WTC11 (cell line): ENCODE data around the gene NMUR2. TPM values are rescaled to one million over a fixed set of nuclear protein-coding genes. Genes with fewer than 3 reads are reported as not detected.

Experiments
- ATAC-seq: fragments of 200-7000 bp; cut with Tn5 transposase; 2 replicates; pipeline ENCODE4 v1.10.0; 2021; ENCODE audit warnings: mild to moderate bottlenecking, moderate library complexity
- CTCF ChIA-PET: fragments of 300-600 bp; sonication (Branson Sonifier 250); formaldehyde crosslinking; loops from one replicate; lab custom pipeline; 2021; ENCODE audit warnings: antibody characterized with exemption; lab: Charles Lee
- POLR2A ChIA-PET: fragments of 350-600 bp; sonication (Branson Sonifier 250); formaldehyde crosslinking; loops from one replicate; lab custom pipeline; 2021; ENCODE audit warnings: antibody characterized with exemption; lab: Charles Lee
- DNase-seq: peaks from one replicate; pipeline ENCODE4 v3.0.0; 2021; ENCODE audit warnings: low spot score
- H3K27ac Mint-ChIP-seq: 2 replicates; pipeline ENCODE4 v1.8.0; 2021; ENCODE audit warnings: mixed read lengths
- H3K27me3 Mint-ChIP-seq: 2 replicates; pipeline ENCODE4 v1.8.0; 2021; ENCODE audit warnings: low read depth, mild to moderate bottlenecking, moderate library complexity, mixed read lengths
- H3K36me3 Mint-ChIP-seq: 2 replicates; pipeline ENCODE4 v1.8.0; 2021; ENCODE audit warnings: mixed read lengths
- H3K4me1 Mint-ChIP-seq: 2 replicates; pipeline ENCODE4 v1.8.0; 2022; ENCODE audit warnings: mixed read lengths
- H3K4me3 Mint-ChIP-seq: 2 replicates; pipeline ENCODE4 v1.8.0; 2021; ENCODE audit warnings: mild to moderate bottlenecking, moderate library complexity, mixed read lengths
- H3K9me3 Mint-ChIP-seq: 2 replicates; pipeline ENCODE4 v1.8.0; 2021; ENCODE audit warnings: mixed read lengths
- CREB1 ChIP-seq: sonication (generic); formaldehyde crosslinking; IDR thresholded peaks from 2 replicates; pipeline ENCODE4 v1.8.0; 2023; ENCODE audit warnings: mild to moderate bottlenecking, missing genetic modification reagents
- ERG ChIP-seq: fragments of 250-450 bp; sonication (Bioruptor Pico); IDR thresholded peaks from 2 replicates; pipeline ENCODE4 v1.8.0; 2021; ENCODE audit warnings: mild to moderate bottlenecking
- GRHL2 ChIP-seq: fragments of 250-450 bp; sonication (Bioruptor Pico); IDR thresholded peaks from 2 replicates; pipeline ENCODE4 v1.8.0; 2022; ENCODE audit warnings: mild to moderate bottlenecking, moderate library complexity; ENCODE audit not compliant: insufficient replicate concordance, severe bottlenecking
- GTF2I ChIP-seq: fragments of 250-450 bp; sonication (Bioruptor Pico); conservative IDR thresholded peaks from 2 replicates; pipeline ENCODE4 v1.4.0; 2021; ENCODE audit warnings: mild to moderate bottlenecking
- HMGA2 ChIP-seq: fragments of 250-450 bp; sonication (Bioruptor Pico); IDR thresholded peaks from 2 replicates; pipeline ENCODE4 v1.4.0; 2021; ENCODE audit warnings: mild to moderate bottlenecking, moderate library complexity
- NFYB ChIP-seq: sonication (generic); formaldehyde crosslinking; conservative IDR thresholded peaks from 2 replicates; pipeline ENCODE4 v1.8.0; 2022; ENCODE audit warnings: low read depth, missing genetic modification reagents
- OVOL2 ChIP-seq: fragments of 250-450 bp; sonication (Bioruptor Pico); IDR thresholded peaks from 2 replicates; pipeline ENCODE4 v1.9.0; 2021; ENCODE audit warnings: mild to moderate bottlenecking, borderline replicate concordance
- PRRX2 ChIP-seq: fragments of 250-450 bp; sonication (Bioruptor Pico); IDR thresholded peaks from 2 replicates; pipeline ENCODE4 v1.8.0; 2021; ENCODE audit warnings: mild to moderate bottlenecking
- RELA ChIP-seq: sonication (generic); formaldehyde crosslinking; IDR thresholded peaks from 2 replicates; pipeline ENCODE4 v1.8.1; 2022; ENCODE audit warnings: missing genetic modification reagents, mild to moderate bottlenecking, borderline replicate concordance
- RORB ChIP-seq: fragments of 250-450 bp; sonication (Bioruptor Pico); IDR thresholded peaks from 2 replicates; pipeline ENCODE4 v1.9.0; 2021; ENCODE audit warnings: mild to moderate bottlenecking
- SP1 ChIP-seq: sonication (generic); formaldehyde crosslinking; conservative IDR thresholded peaks from 2 replicates; pipeline ENCODE4 v1.8.1; 2022; ENCODE audit warnings: missing genetic modification reagents
- TEAD4 ChIP-seq: sonication (generic); formaldehyde crosslinking; IDR thresholded peaks from 2 replicates; pipeline ENCODE4 v1.8.0; 2022; ENCODE audit warnings: mild to moderate bottlenecking, missing genetic modification reagents
- ZNF138 ChIP-seq: sonication (generic); formaldehyde crosslinking; conservative IDR thresholded peaks from 2 replicates; pipeline ENCODE4 v1.8.1; 2022; ENCODE audit warnings: mild to moderate bottlenecking, moderate library complexity, missing genetic modification reagents
- ZNF416 ChIP-seq: fragments of 250-450 bp; sonication (Bioruptor Pico); IDR thresholded peaks from 2 replicates; pipeline ENCODE4 v1.9.0; 2021; ENCODE audit warnings: mild to moderate bottlenecking, inconsistent platforms
- ZSCAN18 ChIP-seq: fragments of 250-450 bp; sonication (Bioruptor Pico); IDR thresholded peaks from 2 replicates; pipeline ENCODE4 v2.1.2; 2022; ENCODE audit warnings: mild to moderate bottlenecking, moderate library complexity
- total RNA-seq: library from RNA; stranded (reverse); gene quantifications from 3 replicates; pipeline ENCODE4 v1.2.3, GENCODE V29; 2021
- TF ChIP-seq, protein P1 (sequence below): sonication (generic); formaldehyde crosslinking; IDR thresholded peaks from 2 replicates; pipeline ENCODE4 v1.8.1; 2023; ENCODE audit warnings: mild to moderate bottlenecking, moderate library complexity, missing genetic modification reagents
- TF ChIP-seq, protein P2 (sequence below): sonication (generic); formaldehyde crosslinking; IDR thresholded peaks from 2 replicates; pipeline ENCODE4 v1.8.1; 2022; ENCODE audit warnings: low read depth, mild to moderate bottlenecking, moderate library complexity, missing genetic modification reagents, borderline replicate concordance
- TF ChIP-seq, protein P3 (sequence below): sonication (generic); formaldehyde crosslinking; IDR thresholded peaks from 2 replicates; pipeline ENCODE4 v1.8.1; 2023; ENCODE audit warnings: mild to moderate bottlenecking, missing genetic modification reagents, borderline replicate concordance
- TF ChIP-seq, protein P4 (sequence below): sonication (generic); formaldehyde crosslinking; IDR thresholded peaks from 2 replicates; pipeline ENCODE4 v1.8.0; 2022; ENCODE audit warnings: missing genetic modification reagents

NMUR2 gene
- total RNA-seq, 1 experiment from 2014 or later = not detected

GRCh38 chr5:152372875-152373274 lies 32.2 kb downstream of the NMUR2 start:
- no peak for TF ChIP-seq GTF2I
- TF ChIP-seq, protein P1, sequence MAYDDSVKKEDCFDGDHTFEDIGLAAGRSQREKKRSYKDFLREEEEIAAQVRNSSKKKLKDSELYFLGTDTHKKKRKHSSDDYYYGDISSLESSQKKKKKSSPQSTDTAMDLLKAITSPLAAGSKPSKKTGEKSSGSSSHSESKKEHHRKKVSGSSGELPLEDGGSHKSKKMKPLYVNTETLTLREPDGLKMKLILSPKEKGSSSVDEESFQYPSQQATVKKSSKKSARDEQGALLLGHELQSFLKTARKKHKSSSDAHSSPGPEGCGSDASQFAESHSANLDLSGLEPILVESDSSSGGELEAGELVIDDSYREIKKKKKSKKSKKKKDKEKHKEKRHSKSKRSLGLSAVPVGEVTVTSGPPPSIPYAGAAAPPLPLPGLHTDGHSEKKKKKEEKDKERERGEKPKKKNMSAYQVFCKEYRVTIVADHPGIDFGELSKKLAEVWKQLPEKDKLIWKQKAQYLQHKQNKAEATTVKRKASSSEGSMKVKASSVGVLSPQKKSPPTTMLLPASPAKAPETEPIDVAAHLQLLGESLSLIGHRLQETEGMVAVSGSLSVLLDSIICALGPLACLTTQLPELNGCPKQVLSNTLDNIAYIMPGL (CRISPR knock-in tag) = no peak
- TF ChIP-seq ZSCAN18 (CRISPR knock-in tag) = no peak
- no peak for TF ChIP-seq ZNF416
- TF ChIP-seq RELA (CRISPR knock-in tag) = no peak
- no peak for TF ChIP-seq PRRX2 (CRISPR knock-in tag)
- no peak for TF ChIP-seq RORB (CRISPR knock-in tag)
- TF ChIP-seq GRHL2 (CRISPR knock-in tag) = no peak
- no peak for TF ChIP-seq NFYB (CRISPR knock-in tag)
- H3K27me3 Mint-ChIP-seq = no peaks in the 10 kb centered on the region
- H3K4me1 Mint-ChIP-seq = no peaks in the 10 kb centered on the region
- no peaks in the 10 kb centered on the region for H3K9me3 Mint-ChIP-seq
- ChIA-PET CTCF (no interaction called here), POLR2A (no interaction called here)
- no peak overlapping the region for H3K4me3 Mint-ChIP-seq
- DNase-seq = no peak
- H3K36me3 Mint-ChIP-seq = no peaks in the 10 kb centered on the region
- H3K27ac Mint-ChIP-seq = no peak overlapping the region
- no peak for ATAC-seq

- Mint-ChIP-seq H3K27ac (no peak overlapping the region), H3K9me3 (no peaks in the 10 kb centered on the region), H3K36me3 (no peaks in the 10 kb centered on the region), H3K27me3 (no peaks in the 10 kb centered on the region), H3K4me1 (no peaks in the 10 kb centered on the region), H3K4me3 (no peak overlapping the region)
- DNase-seq (no peak), ATAC-seq (no peak)
- ChIA-PET CTCF (no interaction called here), POLR2A (no interaction called here)
- TF ChIP-seq TEAD4 (CRISPR knock-in tag) (no peak), NFYB (CRISPR knock-in tag) (no peak), CREB1 (no peak), ERG (CRISPR knock-in tag) (no peak), SP1 (CRISPR knock-in tag) (no peak), HMGA2 (CRISPR knock-in tag) (no peak), OVOL2 (no peak), ZNF138 (CRISPR knock-in tag) (no peak)
- TF ChIP-seq, protein P2, sequence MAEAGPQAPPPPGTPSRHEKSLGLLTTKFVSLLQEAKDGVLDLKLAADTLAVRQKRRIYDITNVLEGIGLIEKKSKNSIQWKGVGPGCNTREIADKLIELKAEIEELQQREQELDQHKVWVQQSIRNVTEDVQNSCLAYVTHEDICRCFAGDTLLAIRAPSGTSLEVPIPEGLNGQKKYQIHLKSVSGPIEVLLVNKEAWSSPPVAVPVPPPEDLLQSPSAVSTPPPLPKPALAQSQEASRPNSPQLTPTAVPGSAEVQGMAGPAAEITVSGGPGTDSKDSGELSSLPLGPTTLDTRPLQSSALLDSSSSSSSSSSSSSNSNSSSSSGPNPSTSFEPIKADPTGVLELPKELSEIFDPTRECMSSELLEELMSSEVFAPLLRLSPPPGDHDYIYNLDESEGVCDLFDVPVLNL (CRISPR knock-in tag) = no peak
- TF ChIP-seq, protein P3, sequence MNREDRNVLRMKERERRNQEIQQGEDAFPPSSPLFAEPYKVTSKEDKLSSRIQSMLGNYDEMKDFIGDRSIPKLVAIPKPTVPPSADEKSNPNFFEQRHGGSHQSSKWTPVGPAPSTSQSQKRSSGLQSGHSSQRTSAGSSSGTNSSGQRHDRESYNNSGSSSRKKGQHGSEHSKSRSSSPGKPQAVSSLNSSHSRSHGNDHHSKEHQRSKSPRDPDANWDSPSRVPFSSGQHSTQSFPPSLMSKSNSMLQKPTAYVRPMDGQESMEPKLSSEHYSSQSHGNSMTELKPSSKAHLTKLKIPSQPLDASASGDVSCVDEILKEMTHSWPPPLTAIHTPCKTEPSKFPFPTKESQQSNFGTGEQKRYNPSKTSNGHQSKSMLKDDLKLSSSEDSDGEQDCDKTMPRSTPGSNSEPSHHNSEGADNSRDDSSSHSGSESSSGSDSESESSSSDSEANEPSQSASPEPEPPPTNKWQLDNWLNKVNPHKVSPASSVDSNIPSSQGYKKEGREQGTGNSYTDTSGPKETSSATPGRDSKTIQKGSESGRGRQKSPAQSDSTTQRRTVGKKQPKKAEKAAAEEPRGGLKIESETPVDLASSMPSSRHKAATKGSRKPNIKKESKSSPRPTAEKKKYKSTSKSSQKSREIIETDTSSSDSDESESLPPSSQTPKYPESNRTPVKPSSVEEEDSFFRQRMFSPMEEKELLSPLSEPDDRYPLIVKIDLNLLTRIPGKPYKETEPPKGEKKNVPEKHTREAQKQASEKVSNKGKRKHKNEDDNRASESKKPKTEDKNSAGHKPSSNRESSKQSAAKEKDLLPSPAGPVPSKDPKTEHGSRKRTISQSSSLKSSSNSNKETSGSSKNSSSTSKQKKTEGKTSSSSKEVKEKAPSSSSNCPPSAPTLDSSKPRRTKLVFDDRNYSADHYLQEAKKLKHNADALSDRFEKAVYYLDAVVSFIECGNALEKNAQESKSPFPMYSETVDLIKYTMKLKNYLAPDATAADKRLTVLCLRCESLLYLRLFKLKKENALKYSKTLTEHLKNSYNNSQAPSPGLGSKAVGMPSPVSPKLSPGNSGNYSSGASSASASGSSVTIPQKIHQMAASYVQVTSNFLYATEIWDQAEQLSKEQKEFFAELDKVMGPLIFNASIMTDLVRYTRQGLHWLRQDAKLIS (CRISPR knock-in tag) = no peak
- TF ChIP-seq, protein P4, sequence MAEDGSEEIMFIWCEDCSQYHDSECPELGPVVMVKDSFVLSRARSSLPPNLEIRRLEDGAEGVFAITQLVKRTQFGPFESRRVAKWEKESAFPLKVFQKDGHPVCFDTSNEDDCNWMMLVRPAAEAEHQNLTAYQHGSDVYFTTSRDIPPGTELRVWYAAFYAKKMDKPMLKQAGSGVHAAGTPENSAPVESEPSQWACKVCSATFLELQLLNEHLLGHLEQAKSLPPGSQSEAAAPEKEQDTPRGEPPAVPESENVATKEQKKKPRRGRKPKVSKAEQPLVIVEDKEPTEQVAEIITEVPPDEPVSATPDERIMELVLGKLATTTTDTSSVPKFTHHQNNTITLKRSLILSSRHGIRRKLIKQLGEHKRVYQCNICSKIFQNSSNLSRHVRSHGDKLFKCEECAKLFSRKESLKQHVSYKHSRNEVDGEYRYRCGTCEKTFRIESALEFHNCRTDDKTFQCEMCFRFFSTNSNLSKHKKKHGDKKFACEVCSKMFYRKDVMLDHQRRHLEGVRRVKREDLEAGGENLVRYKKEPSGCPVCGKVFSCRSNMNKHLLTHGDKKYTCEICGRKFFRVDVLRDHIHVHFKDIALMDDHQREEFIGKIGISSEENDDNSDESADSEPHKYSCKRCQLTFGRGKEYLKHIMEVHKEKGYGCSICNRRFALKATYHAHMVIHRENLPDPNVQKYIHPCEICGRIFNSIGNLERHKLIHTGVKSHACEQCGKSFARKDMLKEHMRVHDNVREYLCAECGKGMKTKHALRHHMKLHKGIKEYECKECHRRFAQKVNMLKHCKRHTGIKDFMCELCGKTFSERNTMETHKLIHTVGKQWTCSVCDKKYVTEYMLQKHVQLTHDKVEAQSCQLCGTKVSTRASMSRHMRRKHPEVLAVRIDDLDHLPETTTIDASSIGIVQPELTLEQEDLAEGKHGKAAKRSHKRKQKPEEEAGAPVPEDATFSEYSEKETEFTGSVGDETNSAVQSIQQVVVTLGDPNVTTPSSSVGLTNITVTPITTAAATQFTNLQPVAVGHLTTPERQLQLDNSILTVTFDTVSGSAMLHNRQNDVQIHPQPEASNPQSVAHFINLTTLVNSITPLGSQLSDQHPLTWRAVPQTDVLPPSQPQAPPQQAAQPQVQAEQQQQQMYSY (CRISPR knock-in tag) = no peak
Observed at GRCh38 chr5:152369298-152369697, 35.8 kb downstream of the NMUR2 start.
